GM18868 (cell line): Measurements from ENCODE around the gene INHBB.
"Not testable (repeated sequence)": the region's sequence is repeated elsewhere in the genome, so short reads cannot be mapped to it uniquely, and the experiment has no call there.

ENCODE experiments used
- ATAC-seq: cut with Tn5 transposase; IDR thresholded peaks from one replicate; pipeline ENCODE4 v1.9.1; 2021; ENCODE audit warnings: mild to moderate bottlenecking, moderate library complexity; ENCODE audit not compliant: unreplicated experiment

The INHBB gene

DNA sequence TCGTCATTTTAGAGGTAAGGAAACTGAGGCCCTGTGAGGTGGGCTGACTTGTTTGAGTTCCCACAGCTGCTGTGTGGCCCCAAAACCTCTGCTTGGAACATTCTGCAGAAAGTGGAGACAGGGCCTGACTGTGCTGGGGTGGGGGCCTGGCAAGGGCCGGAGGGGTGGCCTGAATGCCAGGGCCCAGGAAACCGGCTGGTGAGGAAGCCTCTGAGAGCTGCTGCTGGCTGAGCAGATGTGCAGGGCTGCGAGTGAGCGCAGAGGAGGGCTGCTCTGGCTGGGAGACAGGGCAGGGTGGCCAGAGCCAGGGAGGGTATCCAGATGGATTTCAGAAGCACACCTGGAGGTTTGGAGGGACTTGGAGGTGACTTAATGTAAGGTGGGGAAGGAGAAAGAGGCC is 29.9 kb upstream of the INHBB start:
- no peak for ATAC-seq

DNA sequence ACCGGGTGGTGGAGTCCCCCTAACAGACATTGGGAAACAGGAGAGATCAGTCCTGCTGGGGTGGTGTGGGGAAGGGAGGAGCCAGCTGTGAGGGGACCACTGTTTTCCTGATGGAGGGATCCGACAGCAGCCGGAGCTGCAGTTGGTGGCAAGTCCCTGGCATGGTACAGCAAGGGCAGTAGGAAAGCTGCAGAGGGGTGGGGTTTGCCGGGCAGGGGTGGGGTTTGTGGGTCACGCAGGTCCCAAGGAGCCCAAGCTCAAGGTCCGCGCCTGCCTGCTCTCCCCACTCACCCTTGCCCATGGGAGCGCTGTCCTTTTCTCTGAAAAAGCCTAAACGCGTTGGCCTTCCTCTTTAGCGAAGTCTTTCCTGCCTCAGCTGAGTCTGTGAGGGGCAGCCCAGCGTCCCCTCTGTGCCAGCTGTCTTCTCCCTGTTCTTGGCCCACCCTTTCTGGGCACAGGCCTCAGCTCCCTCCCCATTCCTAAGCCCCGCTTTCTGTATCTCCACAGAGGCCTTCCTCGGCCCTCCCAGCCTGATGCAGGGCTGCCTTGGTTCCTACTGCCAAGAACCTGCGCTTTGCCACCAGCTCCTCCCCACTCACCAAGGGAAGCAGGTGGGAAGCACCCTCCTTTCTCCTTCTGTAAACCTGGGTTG is 29.3 kb upstream of the INHBB start:
- ATAC-seq, result no peak

DNA sequence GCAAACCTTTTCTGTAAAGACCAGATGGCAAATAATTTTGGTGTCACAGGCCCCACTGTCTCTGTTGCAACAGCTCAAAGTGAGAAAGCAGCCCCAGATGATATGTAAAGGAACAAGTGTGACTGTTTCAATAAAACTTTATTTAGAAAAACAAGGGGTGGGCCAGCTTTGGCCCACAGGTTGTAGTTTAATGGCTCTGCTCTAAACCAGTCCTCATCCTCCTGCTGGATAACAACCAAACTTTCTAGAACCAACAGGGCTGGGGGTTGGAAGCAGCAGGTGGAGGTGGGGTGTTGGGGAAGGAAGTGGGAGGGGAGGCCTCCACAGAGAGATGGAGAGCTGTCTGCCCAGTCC is 28.8 kb upstream of the INHBB start:
- no peak for ATAC-seq

DNA sequence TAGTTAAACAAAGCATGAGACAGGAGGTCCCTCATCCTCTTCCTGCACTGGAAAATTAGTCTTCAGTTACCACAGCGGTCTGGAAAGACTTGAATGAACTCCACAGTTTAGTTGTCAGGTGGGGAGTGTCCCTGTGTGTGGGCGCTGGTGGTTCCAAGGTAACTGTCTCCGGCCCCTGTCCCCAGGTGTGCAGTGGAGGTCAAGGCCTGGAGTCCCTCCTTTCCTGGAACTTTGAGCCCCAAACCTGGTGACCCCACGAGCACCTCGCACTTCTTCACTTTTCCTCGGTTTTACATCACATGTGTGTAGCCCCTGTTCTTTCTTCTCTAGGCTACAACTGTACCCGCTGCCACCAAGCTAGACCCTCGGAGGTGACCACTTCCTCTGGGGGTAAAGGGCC is 28.0 kb upstream of the INHBB start:
- ATAC-seq, result no peak

DNA sequence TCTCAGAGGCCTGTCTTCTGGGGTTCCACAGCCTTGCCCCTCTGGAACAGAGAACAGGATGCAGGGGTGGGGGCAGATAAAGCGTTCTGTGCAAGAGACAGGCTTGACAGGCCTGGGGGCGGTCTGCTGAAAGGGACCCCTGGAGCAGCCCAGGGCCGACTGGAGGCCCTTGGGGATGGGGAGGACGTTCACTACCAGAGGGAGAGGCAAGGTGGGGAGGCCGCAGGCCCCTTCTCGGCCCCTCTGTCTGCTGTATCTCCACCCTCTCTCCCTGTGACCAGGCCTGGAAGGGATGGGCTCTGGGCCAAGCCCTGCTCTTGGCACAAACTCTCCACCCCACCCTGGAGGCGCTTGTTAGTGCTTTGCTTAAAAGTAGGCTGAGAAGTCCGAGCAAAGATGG is 27.3 kb upstream of the INHBB start:
- no peak for ATAC-seq

DNA sequence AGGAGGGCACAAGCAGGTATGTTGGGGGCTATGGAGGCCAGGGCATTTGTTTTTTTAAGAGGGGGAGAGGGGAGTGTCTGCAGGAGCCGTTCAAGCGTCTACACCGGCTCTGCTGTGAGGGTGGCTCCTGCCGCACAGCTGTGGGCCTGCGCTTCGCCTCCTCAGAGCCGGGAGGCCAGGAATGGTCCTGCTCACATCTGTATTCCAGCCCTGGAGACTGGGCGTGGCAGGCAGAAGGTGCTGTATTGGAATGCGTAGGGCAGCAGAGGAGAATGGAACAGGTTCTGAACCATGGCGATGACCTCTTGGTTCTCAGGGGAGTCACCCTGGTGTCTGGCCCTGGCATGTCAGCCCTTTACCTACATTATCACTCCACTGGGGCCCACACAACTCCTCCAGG is 26.8 kb upstream of the INHBB start:
- ATAC-seq, result no peak

DNA sequence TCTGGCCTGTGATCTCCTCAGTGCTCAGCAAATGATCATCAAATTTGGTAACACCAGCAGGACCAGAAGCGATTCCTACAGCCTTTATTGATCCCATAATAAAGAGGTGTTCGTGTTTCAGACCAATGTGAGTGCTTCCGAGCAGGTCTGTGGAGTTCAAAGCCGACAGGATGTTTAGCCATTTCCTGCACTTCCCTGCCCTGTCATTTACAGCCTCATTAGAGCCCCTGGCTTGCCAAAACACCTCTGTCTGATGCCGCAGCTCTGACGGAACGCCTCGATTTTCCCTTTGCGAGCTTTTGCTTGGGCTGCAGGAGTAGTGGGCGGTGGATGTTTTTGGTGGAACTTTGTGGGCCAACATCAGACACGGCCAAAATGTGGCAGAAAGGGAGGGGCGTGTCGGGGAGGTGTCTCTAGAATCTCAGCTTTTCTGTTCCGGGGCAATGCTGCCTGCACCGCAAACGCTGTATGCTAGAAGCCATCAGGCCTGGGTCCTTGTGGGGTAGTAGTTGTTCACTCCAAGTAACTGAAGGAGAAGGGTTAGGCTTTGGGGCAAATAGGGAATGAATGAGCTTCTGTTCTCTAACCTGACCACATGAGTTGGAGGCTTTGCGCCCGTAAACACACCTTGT is 26.1 kb upstream of the INHBB start:
- ATAC-seq, result no peak

DNA sequence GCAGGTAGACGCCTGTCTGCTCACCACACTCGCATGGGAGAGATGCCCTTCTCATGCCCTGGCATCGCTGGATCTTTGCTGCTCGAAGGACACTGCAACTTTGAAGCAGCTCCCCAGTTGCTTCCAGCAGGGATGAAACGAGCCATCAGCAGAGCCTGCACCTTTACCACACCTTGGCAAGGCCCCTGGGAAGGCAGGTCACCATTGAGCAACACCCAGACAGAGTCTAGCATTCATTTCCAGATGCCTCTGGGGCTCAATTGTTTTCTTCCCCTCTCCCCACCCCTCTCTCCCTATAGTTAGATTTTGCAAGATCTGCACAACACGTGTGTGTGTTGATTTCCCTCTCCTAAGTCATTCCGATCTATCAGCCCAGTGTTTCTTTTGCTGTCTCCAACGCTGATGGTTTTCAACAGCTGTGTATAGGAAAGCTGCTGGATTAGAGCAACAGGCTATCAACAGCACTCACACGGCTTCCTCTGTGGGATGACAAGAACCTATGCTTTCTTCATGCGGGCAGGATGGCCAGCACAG is 25.6 kb upstream of the INHBB start:
- no peak for ATAC-seq

DNA sequence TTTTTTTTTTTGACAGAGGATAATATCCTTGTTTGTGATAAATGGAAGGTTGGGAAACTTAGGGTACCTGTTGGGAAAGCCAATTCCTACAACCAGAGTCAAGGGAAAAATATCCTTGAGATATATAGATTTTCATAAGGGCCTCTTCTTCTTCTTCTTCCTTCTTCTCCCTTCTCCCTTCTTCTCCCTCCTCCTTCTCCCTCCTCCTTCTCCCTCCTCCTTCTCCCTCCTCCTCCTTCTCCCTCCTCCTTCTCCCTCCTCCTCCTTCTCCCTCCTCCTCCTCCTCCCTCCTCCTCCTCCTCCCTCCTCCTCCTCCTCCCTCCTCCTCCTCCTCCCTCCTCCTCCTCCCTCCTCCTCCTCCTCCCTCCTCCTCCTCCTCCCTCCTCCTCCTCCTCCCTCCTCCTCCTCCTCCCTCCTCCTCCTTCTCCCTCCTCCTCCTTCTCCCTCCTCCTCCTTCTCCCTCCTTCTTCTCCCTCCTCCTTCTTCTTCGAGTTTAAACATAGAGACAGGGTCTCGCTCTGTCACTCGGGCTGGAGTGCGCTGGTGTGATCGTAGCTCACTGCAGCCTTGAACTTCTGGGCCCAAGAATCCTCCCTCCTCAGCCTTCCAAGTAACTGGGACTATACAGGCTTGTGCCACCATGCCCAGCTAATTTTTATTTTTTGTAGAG is 24.9 kb upstream of the INHBB start:
- ATAC-seq, result not testable (repeated sequence)

DNA sequence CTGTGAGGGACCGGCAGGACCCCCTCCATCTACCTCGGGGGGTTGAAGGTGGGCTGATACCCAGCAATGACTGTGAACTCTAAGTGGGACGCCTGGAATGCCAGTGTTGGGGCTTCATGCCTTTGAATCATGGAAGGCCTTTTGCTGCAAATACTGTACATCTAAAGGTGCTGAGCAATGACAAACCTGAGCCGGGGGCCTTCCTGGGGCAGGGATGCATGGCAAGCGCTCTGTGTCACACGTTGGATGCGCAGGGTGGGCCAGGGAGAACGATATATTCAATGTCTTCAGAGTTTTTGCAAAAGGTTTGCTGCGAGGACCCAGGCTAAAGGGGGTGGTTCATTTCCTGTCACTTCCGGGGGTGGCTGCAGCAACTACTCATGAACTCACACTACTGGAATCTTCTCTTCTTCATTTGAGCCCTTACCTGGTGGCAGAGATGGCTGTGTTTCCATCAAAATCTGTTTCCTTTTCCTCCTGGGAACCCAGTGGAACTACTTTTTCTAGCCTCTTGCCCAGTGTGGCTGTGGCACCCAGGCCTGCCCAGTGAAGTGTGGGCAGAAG is 24.1 kb upstream of the INHBB start:
- ATAC-seq, result no peak

DNA sequence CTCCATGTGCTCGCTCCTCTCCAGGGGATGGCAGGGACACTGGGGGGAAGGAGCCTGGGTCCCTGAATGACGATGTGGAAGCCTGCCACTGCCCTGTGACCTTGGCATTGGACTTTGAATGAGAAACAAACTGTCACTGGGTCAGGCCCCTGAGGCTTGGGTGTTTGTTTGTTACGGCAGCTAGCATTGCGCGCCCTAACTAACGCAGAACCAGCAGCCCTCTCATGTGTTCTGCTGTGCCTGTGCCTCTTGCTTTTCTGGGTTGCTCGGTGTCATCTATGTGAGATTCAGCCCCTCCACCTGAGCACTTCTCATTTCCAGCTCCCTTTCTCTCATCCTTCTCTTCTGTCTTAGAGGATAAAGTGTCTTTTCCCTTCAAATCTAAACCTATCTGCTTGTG is 23.6 kb upstream of the INHBB start:
- no peak for ATAC-seq

DNA sequence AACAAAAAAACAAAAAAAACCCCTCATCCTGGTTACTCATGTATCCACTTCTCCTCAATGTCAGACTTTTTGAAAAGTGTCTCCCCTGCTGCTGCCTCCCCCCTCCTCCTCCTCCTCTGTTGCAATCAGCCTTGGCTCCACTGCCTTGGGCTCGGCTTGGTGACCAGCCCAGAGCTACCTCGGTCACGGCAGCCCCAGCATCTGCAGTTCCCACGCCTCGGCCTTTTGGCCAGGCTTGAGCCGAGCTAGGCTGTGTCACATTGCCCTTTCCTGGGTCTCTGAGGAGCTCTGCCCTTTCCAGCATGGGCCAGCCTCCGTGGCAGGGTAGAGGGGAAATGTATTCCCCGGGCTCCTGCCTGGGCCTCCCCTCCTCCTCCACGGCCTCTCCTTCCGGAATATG is 22.7 kb upstream of the INHBB start:
- no peak for ATAC-seq

DNA sequence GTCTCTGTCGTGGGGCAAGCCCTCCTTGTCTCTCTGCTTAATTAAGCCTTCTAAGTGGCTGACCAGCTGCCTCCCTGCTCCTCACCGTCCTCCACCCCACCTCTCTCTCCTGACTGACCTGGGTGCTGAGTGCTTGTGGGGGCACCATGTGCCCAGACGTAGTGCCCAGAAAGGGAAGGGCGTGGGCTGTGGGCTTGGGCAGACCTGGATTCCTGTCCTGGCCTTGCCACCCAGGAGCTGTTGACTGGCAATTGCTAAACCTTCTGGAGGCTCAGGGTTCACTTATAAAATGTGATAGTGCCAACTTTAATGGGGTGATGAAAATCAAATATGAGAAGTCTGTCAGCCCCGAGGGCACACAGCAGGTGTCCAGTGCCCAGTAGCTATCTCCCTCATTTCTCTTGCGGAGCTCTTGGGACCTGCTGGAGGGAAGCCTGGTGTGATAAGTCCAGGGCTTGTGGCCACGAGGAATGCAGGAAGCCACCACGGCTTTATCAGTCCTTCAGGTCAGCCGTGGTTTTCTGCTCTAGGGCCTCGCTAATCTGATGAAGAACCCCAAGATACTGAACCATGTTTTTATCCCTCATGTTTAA is 22.0 kb upstream of the INHBB start:
- no peak for ATAC-seq

DNA sequence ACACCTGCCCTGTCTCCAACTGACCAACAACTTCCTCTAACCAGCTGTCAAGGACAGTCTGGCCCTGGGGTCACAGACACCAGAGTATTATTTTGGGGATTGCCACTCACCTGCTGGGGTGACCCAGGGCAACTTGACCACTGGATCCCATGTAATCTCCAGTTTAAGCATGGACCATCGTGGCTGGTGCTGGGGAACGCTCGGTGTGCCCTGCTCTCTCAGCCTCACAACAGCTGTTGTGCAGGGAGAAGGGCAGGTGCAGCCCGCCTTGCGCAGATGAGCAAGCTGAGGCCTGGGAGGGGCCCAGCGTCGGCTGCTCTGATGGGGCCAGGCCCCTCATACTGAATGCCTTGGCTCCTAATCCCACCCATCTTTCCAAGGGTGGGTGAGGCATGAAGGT is 21.0 kb upstream of the INHBB start:
- ATAC-seq, result no peak

DNA sequence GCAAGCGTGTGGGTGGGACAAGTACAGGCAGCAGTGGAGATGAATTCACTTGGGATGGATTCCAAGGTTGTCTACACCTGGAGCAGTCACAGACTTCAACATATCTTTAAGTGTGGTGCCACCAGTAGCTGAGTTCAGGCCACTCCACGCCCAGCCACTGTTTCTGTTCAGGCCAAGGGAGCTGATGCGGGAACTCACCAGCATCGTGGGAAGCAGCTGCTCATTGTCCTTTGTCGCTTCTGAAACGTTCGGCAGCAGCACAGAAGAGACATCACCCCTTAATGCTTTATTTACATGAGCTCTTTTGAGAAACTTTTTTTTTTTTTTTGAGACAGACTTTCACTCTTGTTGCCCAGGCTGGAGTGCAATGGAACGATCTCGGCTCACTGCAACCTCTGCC is 19.9 kb upstream of the INHBB start:
- ATAC-seq, result no peak

DNA sequence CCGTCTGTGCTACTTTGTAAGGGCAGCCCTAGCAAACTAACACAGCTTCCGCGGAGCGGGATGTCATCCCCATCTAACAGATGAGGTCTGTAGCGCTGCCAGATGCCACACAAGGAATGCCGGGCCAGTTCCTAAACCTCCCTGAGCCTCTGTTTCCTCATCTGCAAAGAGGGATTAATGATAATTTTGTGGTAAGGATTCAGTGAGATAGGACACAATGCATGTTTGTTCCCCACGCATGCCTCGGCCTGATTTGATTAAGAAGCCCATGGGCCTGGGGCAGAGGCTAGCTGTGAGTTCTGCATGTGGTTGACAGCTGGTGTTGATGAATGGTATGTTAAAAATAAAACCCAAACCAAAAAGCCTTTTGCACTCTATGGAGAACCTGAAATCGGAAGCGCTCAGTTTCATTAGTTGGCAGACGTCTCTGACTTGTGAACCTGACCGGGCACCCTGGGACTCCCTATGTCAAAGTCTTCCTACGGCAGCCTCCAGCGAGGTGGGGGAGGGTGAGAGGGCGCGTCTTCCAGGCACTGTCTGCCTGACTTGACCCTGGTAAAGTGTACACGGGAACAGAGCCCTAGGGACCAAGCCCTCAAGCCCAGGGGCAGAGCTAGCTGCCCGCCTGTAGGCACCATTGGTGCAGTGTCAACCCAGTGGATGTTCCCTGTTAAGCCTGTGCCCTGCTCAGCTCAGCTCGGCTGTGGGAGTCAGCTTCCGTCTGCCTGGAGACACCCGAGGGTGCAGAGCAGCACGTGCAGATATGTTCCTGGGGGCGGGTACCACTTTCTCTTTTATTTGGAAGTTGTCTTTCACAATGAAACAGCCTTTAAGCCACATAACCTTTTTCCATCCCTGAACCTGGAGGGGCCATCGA is 14.8 kb upstream of the INHBB start:
- ATAC-seq, result no peak

DNA sequence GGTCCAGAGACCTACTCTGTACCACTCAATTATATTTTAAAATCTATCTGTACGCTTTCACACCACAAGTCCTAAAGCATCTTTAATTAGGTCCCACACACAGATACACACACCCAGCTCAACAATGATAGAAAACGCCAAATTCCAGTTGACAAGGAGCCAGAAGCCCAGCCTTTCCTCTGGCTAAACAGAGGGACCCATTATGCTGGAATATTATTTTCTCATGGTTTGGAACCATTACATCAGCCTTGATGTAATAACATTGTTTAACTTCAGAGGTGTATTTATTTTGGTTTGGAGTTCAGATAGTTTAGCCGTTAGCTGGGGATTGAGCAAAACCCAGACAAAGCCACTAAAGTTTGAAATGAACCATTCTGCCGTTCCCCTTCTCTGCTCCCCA is 14.0 kb upstream of the INHBB start:
- ATAC-seq, result no peak

DNA sequence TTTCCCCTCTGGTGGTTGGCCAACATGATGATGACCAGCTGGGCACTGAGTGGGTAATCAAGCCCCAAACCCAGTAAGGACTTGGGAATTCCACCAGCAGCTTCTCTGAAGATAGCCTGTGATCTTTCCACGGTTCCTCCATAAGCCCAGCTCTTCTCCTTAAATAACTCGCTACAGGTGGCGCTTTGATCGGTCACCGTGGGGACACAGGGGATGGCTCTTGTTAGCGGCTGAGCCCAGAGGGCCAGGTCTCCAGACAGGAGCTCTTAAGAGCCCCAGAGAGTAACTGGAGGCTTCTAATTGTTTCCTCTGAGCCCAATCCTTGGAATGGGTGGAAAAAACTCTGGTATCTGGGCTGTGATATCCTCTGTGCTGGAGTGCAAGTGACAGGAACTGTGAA is 13.6 kb upstream of the INHBB start:
- no peak for ATAC-seq

DNA sequence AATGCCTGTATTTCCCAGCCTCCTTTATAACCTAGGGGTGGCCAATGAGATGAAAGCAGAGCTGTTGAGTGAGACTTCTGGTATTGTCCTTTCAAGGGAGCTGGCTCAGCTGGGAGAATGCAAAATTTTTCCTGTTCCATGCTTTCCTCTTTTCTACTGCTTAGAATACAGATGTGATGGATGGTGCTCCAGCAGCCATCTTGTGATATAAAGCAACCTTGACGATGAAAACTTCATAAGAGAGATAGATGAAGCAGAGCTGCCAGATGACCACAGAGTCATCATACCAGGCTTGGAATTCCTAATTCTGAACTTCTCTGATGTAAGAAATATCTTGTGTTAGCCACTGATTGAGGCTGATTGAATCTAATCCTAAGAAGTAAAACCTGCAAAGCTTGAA is 11.9 kb upstream of the INHBB start:
- no peak for ATAC-seq

DNA sequence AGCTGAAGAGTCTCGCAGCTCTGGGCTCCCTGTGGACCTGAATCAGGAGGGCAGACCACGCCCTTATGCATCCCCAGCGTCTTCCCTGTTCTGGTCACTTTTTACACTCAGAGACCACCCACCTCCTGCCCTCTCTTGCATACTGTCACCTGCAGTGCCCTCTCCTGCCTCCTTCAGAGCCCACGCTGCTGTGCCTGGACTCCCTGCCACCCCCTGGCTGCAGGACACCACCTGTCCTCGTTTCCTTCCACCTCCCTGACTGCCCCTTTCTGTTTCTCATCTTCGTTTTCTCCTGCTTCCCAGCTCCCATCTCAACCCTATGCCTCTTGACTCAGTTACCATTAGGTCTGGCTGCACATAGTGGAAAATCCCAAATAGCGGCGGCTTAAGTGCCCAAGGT is 9.2 kb upstream of the INHBB start:
- no peak for ATAC-seq

DNA sequence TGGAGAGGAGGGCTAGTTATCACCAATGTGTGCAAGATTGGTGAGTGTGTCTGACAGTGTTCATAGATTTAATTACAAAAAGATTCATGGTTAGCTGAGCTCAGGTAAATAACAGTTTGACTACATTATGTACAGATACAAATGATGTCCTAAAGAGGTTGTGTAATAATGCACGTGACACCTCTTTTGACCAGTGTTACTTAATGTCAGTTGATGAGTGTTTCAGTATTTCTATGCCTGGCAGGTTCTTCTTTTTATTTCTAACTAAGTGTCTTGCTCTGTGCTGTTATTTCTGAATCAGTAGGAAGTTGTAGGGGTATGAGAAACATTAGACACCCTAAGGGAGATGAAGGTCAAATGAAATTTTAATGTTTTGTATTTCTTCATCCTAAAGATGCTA is 7.9 kb upstream of the INHBB start:
- ATAC-seq, result no peak
